Retina (tissue), 1 donor: ENCODE measurements around the gene PCDH7.

ENCODE experiments used
- DNase-seq: peaks from one replicate; pipeline ENCODE4 v3.0.0-alpha.2; 2016

The PCDH7 gene, protein sequence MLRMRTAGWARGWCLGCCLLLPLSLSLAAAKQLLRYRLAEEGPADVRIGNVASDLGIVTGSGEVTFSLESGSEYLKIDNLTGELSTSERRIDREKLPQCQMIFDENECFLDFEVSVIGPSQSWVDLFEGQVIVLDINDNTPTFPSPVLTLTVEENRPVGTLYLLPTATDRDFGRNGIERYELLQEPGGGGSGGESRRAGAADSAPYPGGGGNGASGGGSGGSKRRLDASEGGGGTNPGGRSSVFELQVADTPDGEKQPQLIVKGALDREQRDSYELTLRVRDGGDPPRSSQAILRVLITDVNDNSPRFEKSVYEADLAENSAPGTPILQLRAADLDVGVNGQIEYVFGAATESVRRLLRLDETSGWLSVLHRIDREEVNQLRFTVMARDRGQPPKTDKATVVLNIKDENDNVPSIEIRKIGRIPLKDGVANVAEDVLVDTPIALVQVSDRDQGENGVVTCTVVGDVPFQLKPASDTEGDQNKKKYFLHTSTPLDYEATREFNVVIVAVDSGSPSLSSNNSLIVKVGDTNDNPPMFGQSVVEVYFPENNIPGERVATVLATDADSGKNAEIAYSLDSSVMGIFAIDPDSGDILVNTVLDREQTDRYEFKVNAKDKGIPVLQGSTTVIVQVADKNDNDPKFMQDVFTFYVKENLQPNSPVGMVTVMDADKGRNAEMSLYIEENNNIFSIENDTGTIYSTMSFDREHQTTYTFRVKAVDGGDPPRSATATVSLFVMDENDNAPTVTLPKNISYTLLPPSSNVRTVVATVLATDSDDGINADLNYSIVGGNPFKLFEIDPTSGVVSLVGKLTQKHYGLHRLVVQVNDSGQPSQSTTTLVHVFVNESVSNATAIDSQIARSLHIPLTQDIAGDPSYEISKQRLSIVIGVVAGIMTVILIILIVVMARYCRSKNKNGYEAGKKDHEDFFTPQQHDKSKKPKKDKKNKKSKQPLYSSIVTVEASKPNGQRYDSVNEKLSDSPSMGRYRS (N-terminal part only)

DNA sequence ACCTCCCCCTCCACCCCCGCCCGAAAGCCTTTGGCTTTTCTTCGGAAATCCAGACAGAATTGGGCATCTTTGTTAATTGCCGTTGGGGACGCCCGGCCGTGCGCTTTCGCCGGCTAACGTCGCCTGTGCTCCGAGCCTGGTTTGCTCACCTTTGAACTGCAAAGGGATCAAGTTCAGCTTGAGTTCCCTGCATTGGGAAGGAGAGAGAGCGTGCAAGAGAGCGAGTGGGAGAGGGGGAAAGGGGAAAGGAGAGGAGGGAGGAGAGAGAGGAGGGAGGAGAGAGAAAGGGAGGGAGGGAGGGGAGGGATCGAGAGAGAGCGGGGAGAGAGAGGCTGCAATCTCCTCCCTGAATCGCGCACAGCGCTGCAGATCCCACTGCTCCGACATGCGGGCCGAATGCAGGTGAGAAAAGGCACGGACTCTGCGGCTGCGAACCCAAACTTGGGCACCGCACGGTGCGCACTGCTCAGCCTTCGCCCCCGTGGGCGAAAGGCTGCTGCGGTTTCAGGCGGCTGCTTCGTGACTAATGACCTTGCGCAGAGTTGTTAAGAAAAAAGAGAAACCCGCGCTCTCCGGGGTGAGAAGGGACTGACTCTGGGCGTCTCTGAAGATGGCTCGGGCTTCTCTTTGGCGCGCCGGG lies at the start of gene PCDH7:
TSS of gene PCDH7 (plus strand) at position 349 of the 640 bp plus-strand sequence. CDS start 1,054 bp downstream, outside the sequence.
- peak; percentile 88 for DNase-seq

DNA sequence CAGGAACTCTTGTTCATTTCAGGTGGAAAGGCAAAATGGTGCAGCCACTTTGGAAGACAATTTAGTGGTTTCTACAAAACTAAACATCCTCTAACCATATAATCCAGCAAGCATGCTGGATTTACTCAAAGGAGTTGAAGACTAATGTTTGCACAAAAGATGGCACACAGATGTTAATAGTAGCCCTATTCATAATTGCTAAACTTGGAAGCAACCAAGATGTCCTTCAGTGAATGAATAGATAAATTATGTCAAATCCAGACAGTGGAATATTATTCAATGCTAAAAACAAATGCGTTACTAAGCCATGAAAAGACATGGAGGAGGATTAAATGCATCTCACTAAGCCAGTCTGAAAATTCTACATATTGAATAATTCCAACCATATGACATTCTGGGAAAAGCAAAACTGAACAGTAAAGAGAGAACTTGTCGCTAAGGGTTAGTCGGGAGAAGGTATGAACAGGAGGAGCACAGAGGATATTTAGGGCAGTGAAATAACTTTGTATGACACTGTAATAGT lies 48.2 kb upstream of the PCDH7 start:
- DNase-seq: no peak

DNA sequence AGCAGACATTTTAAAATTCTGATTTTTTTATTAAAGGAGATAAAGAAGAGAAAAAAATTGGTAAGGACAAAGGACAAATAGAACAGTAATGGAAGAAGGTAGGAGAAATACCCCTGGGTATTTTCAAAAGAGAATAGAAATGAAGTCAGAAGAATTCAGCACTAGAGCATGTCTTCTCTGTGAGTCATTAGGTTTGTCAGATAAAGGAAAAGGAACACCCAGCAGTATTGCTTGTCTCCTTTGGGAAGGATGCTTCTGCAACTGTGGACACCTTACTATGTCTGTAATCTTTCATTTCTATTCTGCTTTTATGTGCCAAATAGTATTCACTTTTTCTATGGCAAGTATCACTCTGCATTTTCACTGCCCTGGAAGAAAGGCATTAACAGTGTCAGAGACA lies 24.0 kb upstream of the PCDH7 start:
- DNase-seq: no peak

DNA sequence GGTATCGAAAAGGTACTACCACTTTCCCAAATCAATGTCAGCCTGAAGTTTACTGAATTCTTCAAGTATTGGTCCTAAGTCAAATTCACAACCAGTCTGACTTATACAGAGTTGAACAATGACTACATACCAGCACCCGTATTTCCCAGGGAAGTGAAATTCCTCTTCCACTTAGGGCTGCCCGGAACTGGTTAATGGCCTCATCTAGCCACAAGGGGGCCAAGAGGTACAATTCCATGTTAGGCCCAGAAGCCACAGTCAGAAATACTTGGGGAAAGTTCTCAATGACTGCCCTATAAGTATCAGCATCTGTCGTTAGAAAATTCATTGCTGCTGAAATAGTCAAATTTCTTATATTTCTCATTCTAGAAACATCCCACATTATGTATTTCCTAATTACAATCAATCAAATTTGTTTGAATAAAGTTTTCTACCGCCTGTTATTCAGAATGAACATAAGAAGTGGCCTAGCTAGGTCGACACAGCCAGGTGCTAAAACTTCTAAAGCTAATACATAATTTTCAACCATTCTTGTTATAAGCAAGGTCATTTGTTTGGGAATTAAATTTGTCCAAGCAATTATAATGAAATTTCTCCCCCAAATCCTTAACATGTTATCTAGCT lies 5.6 kb upstream of the PCDH7 start:
- DNase-seq: peak; percentile 44

DNA sequence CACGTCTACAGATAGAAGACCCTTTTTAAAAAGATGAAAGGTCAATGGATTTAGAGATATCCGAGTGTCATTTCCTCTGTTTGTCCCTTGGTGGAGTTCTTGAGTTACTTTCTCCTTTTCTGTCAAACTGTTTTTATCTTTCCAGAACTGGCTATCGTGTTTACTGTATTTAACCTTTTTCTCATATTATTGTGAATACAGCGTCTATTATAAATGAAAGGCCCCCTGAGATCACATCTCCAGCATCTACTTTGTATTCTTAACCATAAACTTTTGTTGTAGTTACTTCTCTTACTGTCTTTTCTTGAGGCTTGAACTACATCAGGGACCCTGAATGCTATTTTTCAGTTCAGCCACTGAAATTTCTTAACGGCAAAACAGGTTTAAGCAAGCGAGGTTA lies 4.0 kb upstream of the PCDH7 start:
- DNase-seq: peak; percentile 66

DNA sequence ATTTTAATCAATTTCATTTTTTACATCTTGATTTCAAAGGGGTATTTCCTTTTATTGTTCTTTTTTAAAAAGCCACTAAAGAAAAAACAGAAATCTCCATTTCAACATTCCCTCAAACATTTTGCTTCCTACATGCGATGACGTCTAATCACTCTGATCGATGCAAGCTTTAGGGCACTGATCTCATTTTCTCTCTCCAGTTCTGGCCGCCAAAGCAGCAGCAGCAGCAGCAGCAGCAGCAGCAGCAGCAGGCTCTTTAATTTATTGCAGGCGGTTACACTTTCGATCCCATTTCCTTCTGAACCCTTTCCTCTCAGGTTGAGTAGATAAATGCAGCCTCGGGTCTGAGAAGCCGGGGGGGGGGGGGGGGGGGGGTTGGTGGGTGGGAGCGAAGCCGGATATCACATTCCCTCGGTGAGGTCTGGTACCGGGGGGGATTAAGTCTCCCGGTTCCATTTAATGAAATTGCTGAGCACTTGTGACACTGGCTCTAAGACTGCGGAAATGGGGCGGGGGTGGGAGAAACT lies 3.4 kb upstream of the PCDH7 start:
- peak; percentile 70 for DNase-seq

DNA sequence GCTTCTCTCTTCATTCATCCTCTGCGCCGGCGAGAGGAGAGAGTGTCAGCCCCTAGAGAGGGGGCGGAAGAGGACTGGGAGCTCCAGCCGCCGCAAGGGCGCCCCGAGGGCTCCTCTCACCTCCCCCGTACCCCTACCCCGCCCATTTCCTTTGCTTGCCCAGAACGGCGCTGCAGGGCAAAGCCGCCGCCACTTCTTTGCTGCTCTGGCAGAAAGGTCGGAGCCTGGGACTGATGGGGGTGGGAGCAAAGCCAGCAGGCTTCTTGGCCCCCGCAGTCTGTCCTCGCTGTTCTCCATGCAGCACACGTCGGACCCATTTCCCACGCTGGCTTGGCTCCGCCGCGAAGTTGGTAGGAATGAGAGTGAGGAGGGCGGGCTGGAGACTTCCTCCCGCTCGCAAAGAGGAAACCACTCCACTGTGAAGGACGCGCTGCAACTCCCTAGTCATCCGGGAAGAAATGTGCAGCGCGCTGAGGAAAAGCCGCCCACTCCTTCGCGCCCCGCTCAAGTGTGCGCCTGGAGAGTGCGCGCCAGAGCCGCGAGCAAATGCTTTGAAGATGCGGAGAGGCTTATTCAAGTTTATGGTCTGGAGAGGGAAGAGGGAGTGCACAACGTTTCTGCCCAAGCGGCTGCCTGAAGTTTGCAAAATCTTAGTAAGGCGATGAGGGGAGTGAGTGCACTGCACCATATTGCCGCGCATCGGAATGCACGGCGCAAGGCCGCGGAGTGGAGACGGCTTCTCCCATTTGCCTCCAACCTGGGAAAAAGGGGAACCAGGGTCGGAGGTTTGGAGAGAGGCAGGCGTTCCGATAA lies 2.8 kb upstream of the PCDH7 start:
- DNase-seq: peak; percentile 96

DNA sequence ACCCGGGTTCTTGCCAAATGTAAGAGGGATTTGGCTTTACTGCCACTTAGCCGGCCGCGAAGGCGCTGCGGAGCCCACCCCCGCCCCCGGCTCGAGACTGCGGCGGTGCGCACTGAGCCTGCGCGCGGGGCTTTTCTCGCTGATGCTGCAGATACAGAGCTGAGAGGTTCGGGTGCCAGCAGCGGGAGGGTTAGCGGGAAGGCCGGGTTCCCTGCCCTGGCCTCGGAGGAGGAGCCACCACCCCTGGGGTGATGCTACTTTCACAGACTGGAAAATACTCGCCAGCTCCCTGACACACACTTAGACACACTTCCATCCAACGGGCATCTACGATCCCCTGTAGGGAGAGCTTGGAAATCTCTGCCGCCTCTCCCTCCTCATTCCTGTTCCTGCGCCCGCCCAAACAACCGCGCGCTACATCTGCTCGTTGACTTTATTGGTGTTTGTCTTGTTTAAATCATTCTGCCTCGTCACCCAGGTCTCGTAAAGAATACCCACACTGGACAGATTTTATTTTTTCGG lies 2.1 kb upstream of the PCDH7 start:
- DNase-seq: no peak

DNA sequence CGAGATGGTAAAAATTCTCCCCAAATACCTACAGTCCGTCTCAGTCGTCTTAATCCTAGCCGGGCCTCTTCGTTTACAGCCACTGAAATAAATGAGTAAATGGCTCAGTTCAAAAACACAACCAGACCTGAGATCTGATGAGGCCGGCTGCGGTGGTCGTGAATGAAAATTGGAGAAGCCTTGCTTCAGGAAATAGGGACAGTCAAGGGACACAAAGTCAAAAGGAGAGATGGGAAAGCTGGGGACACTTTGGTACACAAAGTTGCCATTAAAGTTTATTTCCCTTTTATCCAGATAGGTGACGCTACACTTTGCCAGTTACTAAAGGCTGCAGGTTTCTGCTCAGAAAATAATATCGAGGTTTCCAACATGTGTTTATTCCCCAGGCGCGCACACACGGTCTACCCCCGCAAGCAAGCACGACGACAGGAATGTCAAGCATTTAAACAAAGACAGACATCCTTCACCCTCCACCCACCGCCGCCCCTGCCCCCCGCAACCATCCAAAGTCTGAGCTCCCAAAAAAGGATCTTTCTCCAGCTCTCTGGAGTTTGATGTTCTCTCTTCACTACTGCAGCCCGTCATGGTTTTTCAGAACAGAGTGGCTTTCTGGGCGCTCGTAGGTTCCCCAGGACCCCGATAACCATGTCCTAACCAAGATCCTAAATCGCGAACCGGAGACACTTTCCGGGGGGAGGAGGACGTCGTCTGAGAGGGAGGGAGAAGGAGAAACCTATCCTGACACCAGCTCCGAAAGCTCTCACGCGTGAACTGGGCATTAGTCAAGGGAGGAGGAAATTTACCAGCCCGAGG lies 1.3 kb upstream of the PCDH7 start:
- no peak for DNase-seq

DNA sequence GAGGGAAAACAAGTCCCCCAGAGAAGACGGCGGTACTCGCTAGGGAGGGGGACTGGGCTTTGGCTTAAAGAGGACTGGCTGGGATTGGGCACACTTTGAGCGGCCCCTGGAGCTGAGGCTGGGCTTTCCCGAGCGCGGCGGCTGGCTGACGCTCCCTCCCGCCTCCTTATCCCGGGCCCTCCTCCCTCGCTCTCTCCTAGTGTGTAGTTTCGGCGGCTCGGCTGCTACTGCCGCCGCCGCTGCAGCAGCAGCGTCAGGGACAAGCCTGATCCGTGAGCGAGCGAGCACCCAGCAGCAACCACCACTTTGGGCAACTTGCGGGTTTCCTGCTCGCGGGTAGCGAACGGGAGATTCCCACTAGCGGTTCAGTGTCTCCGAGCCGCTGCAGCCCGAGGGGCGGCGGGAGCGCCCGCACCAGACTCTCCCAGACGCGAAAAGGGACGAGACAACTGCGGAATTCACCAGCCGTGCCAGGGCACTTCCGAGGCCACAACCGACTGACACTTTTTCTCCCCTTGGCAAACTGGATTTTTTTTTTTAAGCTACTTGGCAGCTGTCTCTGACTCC lies 632 bp upstream of the PCDH7 start:
- peak; percentile 95 for DNase-seq

DNA sequence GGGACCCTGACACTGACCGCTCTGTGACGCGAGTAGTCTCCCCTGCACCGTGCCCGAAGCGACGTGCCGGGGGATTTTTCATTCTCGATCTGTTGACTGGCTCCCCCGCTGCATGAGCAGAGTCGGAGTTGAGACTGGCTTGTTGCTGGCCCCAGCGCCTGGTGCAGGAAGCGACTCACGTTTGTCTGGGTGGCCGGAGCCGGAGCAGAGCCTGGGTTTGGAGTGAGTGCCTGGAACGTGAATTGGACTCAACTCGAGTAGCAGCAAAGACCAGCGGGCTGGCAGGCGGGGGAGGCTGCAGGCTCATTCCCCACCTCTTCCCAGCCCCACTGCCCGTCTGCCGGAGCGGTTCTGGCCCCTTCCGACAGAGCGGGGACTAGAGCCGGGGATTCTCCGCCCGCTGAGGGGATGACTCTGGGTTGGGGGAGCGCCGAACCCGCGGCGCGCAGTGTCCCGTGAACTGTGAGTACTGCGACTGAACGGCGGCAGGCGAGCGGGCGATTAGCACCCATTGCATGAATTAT lies 554 bp downstream of the PCDH7 start:
- DNase-seq: peak; percentile 91

DNA sequence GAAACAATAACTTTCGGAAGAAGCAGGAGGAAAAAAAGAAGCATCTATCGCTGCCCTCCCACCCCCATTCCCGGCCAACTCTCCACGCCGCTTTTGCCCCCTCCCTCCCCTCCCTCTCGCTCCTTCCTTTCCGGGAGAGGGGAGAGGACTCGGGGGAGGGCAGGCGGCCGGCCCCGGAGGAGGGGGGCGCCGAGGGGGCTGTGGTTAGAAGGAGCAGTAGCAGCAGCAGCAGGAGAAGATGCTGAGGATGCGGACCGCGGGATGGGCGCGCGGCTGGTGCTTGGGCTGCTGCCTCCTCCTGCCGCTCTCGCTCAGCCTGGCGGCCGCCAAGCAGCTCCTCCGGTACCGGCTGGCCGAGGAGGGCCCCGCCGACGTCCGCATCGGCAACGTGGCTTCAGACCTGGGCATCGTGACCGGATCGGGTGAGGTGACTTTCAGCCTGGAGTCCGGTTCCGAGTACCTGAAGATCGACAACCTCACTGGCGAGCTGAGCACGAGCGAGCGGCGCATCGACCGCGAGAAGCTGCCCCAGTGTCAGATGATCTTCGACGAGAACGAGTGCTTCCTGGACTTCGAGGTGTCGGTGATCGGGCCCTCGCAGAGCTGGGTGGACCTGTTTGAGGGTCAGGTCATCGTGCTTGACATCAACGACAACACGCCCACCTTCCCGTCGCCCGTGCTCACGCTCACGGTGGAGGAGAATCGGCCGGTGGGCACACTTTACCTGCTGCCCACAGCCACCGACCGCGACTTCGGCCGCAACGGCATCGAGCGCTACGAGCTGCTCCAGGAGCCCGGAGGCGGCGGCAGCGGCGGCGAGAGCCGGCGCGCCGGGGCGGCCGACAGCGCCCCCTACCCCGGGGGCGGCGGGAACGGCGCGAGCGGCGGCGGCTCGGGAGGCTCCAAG lies 1.3 kb downstream of the PCDH7 start:
- DNase-seq: peak; percentile 90

DNA sequence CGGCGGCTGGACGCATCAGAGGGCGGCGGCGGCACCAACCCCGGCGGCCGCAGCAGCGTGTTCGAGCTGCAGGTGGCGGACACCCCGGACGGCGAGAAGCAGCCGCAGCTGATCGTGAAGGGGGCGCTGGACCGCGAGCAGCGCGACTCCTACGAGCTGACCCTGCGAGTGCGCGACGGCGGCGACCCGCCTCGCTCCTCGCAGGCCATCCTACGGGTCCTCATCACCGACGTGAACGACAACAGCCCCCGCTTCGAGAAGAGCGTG lies 1.9 kb downstream of the PCDH7 start:
- no peak for DNase-seq

DNA sequence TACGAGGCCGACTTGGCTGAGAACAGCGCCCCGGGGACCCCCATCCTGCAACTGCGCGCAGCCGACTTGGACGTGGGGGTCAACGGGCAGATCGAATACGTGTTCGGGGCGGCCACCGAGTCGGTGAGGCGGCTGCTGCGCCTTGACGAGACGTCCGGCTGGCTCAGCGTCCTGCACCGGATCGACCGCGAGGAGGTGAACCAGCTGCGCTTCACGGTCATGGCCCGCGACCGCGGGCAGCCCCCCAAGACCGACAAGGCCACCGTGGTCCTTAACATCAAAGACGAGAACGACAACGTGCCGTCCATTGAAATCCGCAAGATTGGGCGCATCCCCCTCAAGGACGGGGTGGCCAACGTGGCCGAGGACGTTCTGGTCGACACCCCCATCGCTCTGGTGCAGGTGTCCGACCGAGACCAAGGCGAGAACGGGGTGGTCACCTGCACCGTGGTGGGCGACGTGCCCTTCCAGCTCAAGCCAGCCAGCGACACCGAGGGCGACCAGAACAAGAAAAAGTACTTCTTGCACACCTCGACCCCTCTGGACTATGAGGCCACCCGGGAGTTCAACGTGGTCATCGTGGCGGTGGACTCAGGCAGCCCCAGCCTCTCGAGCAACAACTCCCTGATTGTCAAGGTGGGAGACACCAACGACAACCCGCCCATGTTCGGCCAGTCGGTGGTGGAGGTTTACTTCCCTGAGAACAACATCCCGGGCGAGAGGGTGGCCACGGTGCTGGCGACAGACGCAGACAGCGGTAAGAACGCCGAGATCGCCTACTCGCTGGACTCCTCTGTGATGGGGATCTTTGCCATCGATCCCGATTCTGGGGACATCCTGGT lies 2.4 kb downstream of the PCDH7 start:
- DNase-seq: peak; percentile 86

DNA sequence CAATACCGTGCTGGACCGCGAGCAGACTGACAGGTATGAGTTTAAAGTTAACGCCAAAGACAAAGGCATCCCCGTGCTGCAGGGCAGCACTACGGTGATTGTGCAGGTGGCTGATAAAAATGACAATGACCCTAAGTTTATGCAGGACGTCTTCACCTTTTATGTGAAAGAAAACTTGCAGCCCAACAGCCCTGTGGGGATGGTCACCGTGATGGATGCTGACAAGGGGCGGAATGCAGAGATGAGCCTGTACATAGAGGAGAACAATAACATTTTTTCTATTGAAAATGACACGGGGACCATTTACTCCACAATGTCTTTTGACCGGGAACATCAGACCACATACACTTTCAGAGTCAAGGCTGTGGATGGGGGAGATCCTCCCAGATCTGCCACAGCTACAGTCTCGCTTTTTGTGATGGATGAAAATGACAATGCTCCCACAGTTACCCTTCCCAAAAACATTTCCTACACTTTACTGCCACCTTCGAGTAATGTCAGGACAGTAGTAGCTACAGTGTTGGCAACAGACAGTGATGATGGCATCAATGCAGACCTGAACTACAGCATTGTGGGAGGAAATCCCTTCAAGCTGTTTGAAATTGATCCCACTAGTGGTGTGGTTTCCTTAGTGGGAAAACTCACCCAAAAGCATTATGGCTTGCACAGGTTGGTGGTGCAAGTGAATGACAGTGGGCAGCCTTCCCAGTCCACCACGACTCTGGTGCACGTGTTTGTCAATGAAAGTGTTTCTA lies 3.2 kb downstream of the PCDH7 start:
- DNase-seq: no peak

DNA sequence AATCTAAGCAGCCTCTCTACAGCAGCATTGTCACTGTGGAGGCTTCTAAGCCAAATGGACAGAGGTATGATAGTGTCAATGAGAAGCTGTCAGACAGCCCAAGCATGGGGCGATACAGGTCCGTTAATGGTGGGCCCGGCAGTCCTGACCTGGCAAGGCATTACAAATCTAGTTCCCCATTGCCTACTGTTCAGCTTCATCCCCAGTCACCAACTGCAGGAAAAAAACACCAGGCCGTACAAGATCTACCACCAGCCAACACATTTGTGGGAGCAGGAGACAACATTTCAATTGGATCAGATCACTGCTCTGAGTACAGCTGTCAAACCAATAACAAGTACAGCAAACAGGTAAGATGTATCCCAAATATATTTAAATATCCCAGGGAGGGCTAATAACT lies 4.1 kb downstream of the PCDH7 start:
- peak; percentile 56 for DNase-seq

DNA sequence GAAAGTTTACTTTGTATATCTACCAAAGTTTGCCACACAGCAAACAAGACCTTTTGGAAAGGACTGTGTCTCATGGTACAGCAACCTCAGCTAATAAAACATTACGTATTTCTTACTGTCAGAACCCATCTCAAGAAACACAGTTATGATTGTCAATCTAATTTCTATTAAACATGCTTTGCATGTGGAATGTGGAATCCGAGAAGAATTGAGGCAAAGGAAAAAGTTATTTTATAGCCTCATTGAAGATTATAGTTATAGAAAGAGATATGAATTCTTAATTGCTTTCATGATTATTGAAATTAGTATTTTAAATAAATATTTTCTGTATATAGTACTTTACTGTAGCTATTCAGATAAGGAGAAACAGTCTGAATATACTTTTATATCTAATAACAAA lies 5.4 kb downstream of the PCDH7 start:
- no peak for DNase-seq
